Measurements from ENCODE around the gene DSG1. TPM values are rescaled to one million over a fixed set of nuclear protein-coding genes. Genes with fewer than 3 reads are reported as not detected.

Gene DSG1
- total and polyA plus RNA-seq, 2 of the 8 experiments (the other 6 are each of a cell fraction or from before 2014, with no cell fraction given), result 0.06 TPM; not detected in 1

DNA sequence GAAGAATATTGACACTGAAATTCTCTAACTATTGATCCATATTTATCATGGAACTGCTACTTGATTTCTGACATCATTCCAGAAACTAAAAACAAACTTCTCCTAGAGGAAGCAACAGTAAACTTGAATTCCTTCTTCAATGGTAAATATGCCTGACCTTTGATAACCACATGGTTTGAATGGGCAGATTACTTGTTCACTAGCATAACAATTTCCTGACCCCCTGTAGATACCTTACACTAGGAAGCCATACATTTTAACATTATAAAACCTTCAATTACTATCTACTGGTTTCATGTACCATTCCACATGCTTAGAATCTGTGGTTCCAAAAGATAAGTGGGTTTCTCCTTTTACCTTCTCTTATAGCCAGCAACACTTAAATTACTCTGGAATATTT lies 36.5 kb upstream of the DSG1 start:
- Histone ChIP-seq H3K27ac (ENCODE audit: low read depth, low read length) (no peak overlapping the region), H3K18ac (ENCODE audit: extremely low read depth, low read length) (no peak overlapping the region), H2AK5ac (ENCODE audit: low read depth, low read length) (no peak overlapping the region), H3K23ac (ENCODE audit: insufficient read length) (no peak overlapping the region), H3K4me2 (ENCODE audit: insufficient read depth in 1 of 2, low read depth in 2 of 2, low read length in 2 of 2) (peak overlapping the region in 1 of 2 experiments; percentile 46; a peak in 2 of 4 replicates), H3K79me1 (ENCODE audit: low read depth, low read length) (no peaks in the 10 kb centered on the region), H2BK15ac (ENCODE audit: low read length) (no peak overlapping the region), H4K91ac (replicated peaks; ENCODE audit: insufficient read length, low read length) (no peak overlapping the region), H3K36me3 (ENCODE audit: control insufficient read depth in 2 of 4, insufficient read depth in 4 of 4, low read length in 3 of 4) (no peaks in the 10 kb centered on the region), H3K9me3 (ENCODE audit: insufficient read depth in 2 of 2, low read depth in 1 of 2, low read length in 1 of 2) (no peaks in the 10 kb centered on the region), H4K20me1 (replicated peaks in 1 of 2; ENCODE audit: control insufficient read depth in 1 of 2, insufficient read depth in 2 of 2, low read length in 2 of 2) (no peaks in the 10 kb centered on the region), H2BK5ac (ENCODE audit: low read depth, low read length) (no peak overlapping the region), H2AFZ (ENCODE audit: low read length) (no peak overlapping the region), H4K5ac (ENCODE audit: insufficient read length, low read depth, low read length) (no peak overlapping the region), H3K9ac (replicated peaks in 1 of 4; ENCODE audit: extremely low read depth in 1 of 4, low read depth in 3 of 4, low read length in 3 of 4) (no peak overlapping the region), H3K79me2 (ENCODE audit: control insufficient read depth in 1 of 2, insufficient read depth in 2 of 2, low read length in 2 of 2) (no peaks in the 10 kb centered on the region), H4K8ac (ENCODE audit: extremely low read depth, insufficient read depth, low read length) (no peak overlapping the region), H3K4me3 (ENCODE audit: extremely low read depth in 1 of 4, insufficient read depth in 2 of 4, low read depth in 3 of 4, low read length in 4 of 4) (peak overlapping the region in 1 of 4 experiments; percentile 33; a peak in 1 of 8 replicates), H2BK12ac (ENCODE audit: low read depth, low read length) (no peak overlapping the region), H2BK120ac (replicated peaks; ENCODE audit: low read depth, low read length) (no peak overlapping the region), H2BK20ac (ENCODE audit: low read length) (no peak overlapping the region), H3K27me3 (replicated peaks in 1 of 4; ENCODE audit: control insufficient read depth in 3 of 4, extremely low read depth in 1 of 4, insufficient read depth in 3 of 4, low read length in 3 of 4) (no peaks in the 10 kb centered on the region), H3K14ac (ENCODE audit: insufficient read length) (no peak overlapping the region), H3K4me1 (replicated peaks in 1 of 4; ENCODE audit: control insufficient read depth in 3 of 4, insufficient read depth in 4 of 4, low read length in 3 of 4) (peaks cover 0 to 3% (median 1%) of the 10 kb centered on the region in 4 experiments; a peak in 2 of 7 replicates), H3K4ac (replicated peaks; ENCODE audit: insufficient read length, low read depth, low read length) (no peak overlapping the region), H3K56ac (replicated peaks; ENCODE audit: insufficient read length, low read depth, low read length) (no peak overlapping the region), H3K23me2 (ENCODE audit: low read depth, low read length) (no peaks in the 10 kb centered on the region)
- FAIRE-seq (no peak), DNase-seq (ENCODE audit: low read depth in 1 of 2, low spot score in 2 of 2) (no peak)
- ChIA-PET CTCF (ENCODE audit: partially characterized antibody) (interaction anchor here (1.1 kb wide), 1 partner anchor 40 kb away, joined by 3 read pairs; no protein-coding TSS in a partner anchor), POLR2A (ENCODE audit: partially characterized antibody) (no interaction called here)
- TF ChIP-seq, protein P1, sequence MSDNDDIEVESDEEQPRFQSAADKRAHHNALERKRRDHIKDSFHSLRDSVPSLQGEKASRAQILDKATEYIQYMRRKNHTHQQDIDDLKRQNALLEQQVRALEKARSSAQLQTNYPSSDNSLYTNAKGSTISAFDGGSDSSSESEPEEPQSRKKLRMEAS (IDR thresholded peaks at IDR 0.05), result no peak
- TF ChIP-seq NANOG (IDR thresholded peaks at IDR 0.05; ENCODE audit: insufficient read depth, low read depth, low read length, poor library complexity, severe bottlenecking) (no peak), GTF2F1 (IDR thresholded peaks at IDR 0.05; ENCODE audit: borderline replicate concordance, low read depth, low read length) (no peak), RAD21 (IDR thresholded peaks at IDR 0.05 in 1 of 2, conservative IDR thresholded peaks at IDR 0.05 in 1 of 2; ENCODE audit: low read depth in 2 of 2, low read length in 2 of 2) (no peak), POU5F1 (IDR thresholded peaks at IDR 0.05; ENCODE audit: low read depth, low read length) (no peak), BACH1 (IDR thresholded peaks at IDR 0.05; ENCODE audit: low read length) (no peak), CBX8 (IDR thresholded peaks at IDR 0.05; ENCODE audit: borderline replicate concordance, low read depth, low read length) (no peak), SP2 (IDR thresholded peaks at IDR 0.05; ENCODE audit: low read length) (no peak)
- TF ChIP-seq, protein P2, sequence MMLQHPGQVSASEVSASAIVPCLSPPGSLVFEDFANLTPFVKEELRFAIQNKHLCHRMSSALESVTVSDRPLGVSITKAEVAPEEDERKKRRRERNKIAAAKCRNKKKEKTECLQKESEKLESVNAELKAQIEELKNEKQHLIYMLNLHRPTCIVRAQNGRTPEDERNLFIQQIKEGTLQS (IDR thresholded peaks at IDR 0.05; ENCODE audit: insufficient read depth, low read depth, low read length), result no peak
- TF ChIP-seq, protein P3, sequence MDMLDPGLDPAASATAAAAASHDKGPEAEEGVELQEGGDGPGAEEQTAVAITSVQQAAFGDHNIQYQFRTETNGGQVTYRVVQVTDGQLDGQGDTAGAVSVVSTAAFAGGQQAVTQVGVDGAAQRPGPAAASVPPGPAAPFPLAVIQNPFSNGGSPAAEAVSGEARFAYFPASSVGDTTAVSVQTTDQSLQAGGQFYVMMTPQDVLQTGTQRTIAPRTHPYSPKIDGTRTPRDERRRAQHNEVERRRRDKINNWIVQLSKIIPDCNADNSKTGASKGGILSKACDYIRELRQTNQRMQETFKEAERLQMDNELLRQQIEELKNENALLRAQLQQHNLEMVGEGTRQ (IDR thresholded peaks at IDR 0.05; ENCODE audit: low read length), result no peak
